Duodenal mucosa (tissue), 2 donors: ENCODE results near the gene RAB21.

ENCODE experiments used
- H3K27ac ChIP-seq: one replicate; pipeline ENCODE4 v1.7.0; 2013; ENCODE audit warnings: low read depth, low read length
- H3K27me3 ChIP-seq, 2 donors: one replicate each; pipeline ENCODE4 v1.7.0; 2013; ENCODE audit warnings: low read length in 2 of 2, control low read depth in 1 of 2; ENCODE audit not compliant: insufficient read depth in 2 of 2, control insufficient read depth in 1 of 2
- H3K36me3 ChIP-seq, 2 donors: one replicate each; pipeline ENCODE4 v1.7.0; 2013; ENCODE audit warnings: low read length in 2 of 2, control low read depth in 1 of 2; ENCODE audit not compliant: insufficient read depth in 2 of 2, control insufficient read depth in 1 of 2
- H3K4me1 ChIP-seq, 2 donors: one replicate each; pipeline ENCODE4 v1.7.0; 2013; ENCODE audit warnings: low read length in 2 of 2, control low read depth in 1 of 2; ENCODE audit not compliant: insufficient read depth in 2 of 2, control insufficient read depth in 1 of 2
- H3K4me3 ChIP-seq, 2 donors: one replicate each; pipeline ENCODE4 v1.7.0; 2013; ENCODE audit warnings: low read length in 2 of 2, low read depth in 1 of 2
- H3K9ac ChIP-seq, 2 donors: one replicate each; pipeline ENCODE4 v1.7.0; 2013; ENCODE audit warnings: low read length in 2 of 2, low read depth in 1 of 2
- H3K9me3 ChIP-seq, 2 donors: one replicate each; pipeline ENCODE4 v1.7.0; 2013; ENCODE audit warnings: low read length in 2 of 2, control low read depth in 1 of 2; ENCODE audit not compliant: control insufficient read depth in 1 of 2

The RAB21 gene

DNA sequence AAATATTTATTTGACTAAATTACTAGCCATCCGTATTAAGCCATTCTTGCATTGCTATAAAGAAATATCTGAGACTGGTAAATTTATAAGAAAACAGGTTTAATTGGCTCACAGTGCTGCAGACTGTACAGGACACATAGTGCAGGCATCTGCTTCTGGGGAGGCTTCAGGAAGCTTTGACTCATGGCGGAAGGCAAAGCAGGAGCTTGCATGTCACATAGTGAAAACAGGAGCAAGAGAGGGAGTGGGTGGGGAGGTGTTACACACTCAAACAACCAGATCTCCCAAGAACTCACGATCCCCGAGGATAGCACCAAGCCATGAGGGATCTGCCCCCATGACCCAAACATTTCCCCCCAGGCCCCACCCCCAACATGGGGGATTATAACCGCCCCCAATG is 26.7 kb upstream of the RAB21 start:
- Histone ChIP-seq H3K9me3 (no peaks in the 10 kb centered on the region), H3K27ac (no peak overlapping the region), H3K36me3 (no peaks in the 10 kb centered on the region), H3K27me3 (no peaks in the 10 kb centered on the region), H3K9ac (no peak overlapping the region), H3K4me1 (no peaks in the 10 kb centered on the region), H3K4me3 (no peak overlapping the region)

DNA sequence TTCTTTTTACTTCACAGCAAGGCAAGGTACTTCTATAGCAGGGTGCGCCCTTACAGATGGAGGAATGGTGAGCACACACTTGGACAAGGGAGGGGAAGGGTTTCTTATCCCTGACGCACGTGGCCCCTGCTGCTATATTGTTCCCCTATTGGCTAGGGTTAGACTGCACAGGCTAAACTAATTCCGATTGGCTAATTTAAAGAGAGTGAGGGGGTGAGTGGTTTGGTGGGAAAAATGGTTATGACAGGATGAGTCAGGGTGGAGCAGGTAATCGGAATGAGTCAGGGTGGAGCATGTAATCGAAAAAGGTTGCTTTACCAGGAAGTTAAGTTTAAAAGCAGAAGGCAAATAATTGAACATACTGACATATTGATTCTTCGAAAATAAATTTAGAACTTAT is 23.7 kb upstream of the RAB21 start:
- H3K9ac ChIP-seq: no peak overlapping the region
- H3K27me3 ChIP-seq: no peaks in the 10 kb centered on the region
- H3K4me1 ChIP-seq: no peaks in the 10 kb centered on the region
- H3K4me3 ChIP-seq: no peak overlapping the region
- H3K36me3 ChIP-seq: no peaks in the 10 kb centered on the region
- H3K27ac ChIP-seq: no peak overlapping the region
- no peaks in the 10 kb centered on the region for H3K9me3 ChIP-seq

DNA sequence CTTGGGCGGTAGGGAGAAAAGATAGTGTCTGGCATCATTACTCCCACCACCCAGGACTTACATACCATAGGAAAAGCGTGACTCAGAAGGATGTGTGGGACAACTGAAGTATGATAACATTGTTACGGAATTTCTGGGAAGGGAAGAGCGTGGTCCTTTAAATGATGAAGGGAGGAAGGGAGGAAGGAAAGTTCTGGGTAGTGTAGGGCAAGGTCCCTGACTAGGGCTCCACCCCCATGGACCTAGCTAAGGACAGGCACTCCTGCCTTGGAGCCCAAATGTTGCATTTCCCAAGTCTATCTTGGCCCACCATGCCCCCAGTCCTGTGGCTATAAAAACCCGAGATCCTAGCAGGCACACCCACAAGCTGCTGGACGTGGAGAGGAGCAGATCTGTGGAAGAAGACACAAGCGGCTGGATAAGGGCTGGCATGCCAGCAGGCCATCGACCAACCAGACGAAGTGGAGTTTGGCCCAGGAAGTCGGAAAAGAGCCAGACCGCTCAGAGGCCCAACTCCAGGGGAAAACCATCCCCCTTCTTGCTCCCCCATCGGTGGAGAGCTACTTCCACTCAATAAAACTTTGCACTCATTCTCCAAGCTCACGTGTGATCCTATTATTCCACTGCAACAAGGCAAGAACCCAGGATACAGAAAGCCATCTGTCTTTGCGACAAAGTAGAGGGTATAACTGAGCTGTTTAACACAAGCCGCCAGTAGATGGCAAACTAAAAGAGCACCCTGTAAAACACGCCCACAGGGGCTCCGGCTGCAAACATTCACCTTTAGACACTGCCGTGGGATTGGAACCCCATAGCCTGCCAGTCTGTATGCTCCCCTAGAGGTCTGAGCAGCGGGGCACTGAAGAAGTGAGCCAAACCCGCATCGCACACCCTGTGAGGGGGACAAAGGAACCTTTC is 23.0 kb upstream of the RAB21 start:
- H3K4me3 ChIP-seq: no peak overlapping the region
- H3K36me3 ChIP-seq: no peaks in the 10 kb centered on the region
- no peak overlapping the region for H3K27ac ChIP-seq
- H3K4me1 ChIP-seq: no peaks in the 10 kb centered on the region
- no peak overlapping the region for H3K9ac ChIP-seq
- H3K27me3 ChIP-seq: no peaks in the 10 kb centered on the region
- no peaks in the 10 kb centered on the region for H3K9me3 ChIP-seq

DNA sequence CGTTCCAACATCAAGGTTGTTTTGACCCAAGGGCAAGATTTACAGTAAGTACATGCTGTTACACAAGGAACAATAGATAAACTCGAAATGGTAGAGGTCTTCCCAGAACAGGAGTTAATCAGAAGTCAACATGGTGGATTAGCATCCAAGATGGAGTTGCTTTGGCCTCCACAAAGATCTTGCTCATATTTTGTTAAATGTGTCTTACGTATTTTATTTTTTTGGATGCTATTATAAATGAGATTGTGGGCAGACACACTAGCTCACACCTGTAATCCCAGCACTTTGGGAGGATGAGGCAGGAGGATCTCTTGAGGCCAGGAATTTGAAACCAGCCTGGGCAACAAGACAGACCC is 22.3 kb upstream of the RAB21 start:
- no peaks in the 10 kb centered on the region for H3K4me1 ChIP-seq
- no peak overlapping the region for H3K9ac ChIP-seq
- H3K36me3 ChIP-seq: no peaks in the 10 kb centered on the region
- H3K27ac ChIP-seq: no peak overlapping the region
- H3K27me3 ChIP-seq: no peaks in the 10 kb centered on the region
- no peaks in the 10 kb centered on the region for H3K9me3 ChIP-seq
- H3K4me3 ChIP-seq: no peak overlapping the region

- no peak overlapping the region for H3K4me3 ChIP-seq
- no peak overlapping the region for H3K9ac ChIP-seq
- no peaks in the 10 kb centered on the region for H3K4me1 ChIP-seq
- H3K36me3 ChIP-seq: no peaks in the 10 kb centered on the region
- H3K9me3 ChIP-seq: no peaks in the 10 kb centered on the region
- H3K27me3 ChIP-seq: no peaks in the 10 kb centered on the region
- H3K27ac ChIP-seq: no peak overlapping the region
These were observed 17.5 kb upstream of the RAB21 start for GRCh38 chr12:71737197-71737596.

DNA sequence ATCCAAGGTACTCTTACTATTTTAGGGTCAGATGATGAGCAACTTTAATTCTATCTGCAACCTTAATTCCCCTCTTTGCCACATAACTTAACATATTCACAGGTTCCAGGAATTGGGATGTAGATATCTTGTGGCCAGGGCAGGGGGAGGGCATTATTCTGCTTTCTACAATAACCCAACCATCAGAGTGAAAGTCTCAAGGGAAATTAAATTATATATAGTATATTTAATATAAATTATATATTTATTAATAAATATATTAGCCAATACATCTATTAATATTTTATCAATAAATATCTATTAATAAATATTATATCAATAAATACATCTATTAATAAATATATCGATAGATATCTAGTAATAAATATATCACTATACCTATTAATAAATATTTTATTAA is 11.7 kb upstream of the RAB21 start:
- Histone ChIP-seq H3K4me3 (no peak overlapping the region), H3K36me3 (no peaks in the 10 kb centered on the region)

DNA sequence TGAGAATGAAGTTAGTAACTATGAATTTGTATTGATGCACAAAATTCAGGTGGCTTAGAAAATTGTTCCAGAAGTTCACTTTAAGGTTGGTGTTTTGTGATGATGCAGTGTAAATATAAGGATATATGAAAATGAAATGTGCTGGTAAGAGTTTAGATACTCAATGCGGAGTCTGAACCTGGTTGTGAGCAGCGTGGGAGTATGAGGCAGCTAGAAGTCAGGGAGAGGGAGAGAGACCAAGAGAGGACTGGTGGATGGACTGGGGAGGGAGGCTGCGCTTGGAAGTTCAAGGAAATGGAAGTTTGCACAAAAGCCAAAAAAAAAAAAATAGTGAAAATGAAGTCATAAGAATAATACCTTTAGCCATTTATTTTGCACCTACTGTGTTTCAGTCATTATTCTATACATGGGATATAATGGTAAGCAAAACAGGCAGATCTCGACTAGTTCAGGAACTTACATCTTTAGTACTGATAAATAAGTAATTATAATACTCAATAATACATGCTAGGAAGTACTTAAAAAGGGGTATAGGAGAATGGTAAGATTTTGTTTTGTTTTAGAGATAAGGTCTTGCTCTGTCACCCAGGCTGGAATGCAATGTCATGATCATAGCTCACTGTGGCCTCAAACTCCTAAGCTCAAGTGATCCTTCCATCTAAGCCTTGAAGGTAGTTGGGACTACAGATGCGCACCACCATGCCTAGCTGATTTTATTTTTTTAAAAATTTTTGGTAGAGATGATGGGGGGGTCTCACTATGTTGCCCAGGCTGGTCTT is 10.0 kb upstream of the RAB21 start:
- Histone ChIP-seq H3K9ac (no peak overlapping the region), H3K27ac (no peak overlapping the region), H3K27me3 (no peaks in the 10 kb centered on the region), H3K4me3 (no peak overlapping the region), H3K9me3 (no peaks in the 10 kb centered on the region), H3K36me3 (no peaks in the 10 kb centered on the region), H3K4me1 (no peaks in the 10 kb centered on the region)

More for the DNA sequence above, 11.7 kb upstream of the RAB21 start:
- no peak overlapping the region for H3K27ac ChIP-seq
- H3K9me3 ChIP-seq: no peaks in the 10 kb centered on the region
- H3K9ac ChIP-seq: no peak overlapping the region
- no peaks in the 10 kb centered on the region for H3K4me1 ChIP-seq
- no peaks in the 10 kb centered on the region for H3K27me3 ChIP-seq

GRCh38 chr12:71746974-71747611 is 7.6 kb upstream of the RAB21 start:
- Histone ChIP-seq H3K4me3 (no peak overlapping the region), H3K36me3 (no peaks in the 10 kb centered on the region), H3K27ac (no peak overlapping the region), H3K4me1 (no peaks in the 10 kb centered on the region), H3K9ac (no peak overlapping the region), H3K27me3 (peaks cover 0 to 4% of the 10 kb centered on the region in 2 donors), H3K9me3 (no peaks in the 10 kb centered on the region)

- no peaks in the 10 kb centered on the region for H3K9me3 ChIP-seq
- H3K36me3 ChIP-seq: no peaks in the 10 kb centered on the region
- H3K27ac ChIP-seq: no peak overlapping the region
- H3K9ac ChIP-seq: no peak overlapping the region
- H3K4me3 ChIP-seq: no peak overlapping the region
- peaks cover 0 to 4% of the 10 kb centered on the region in 2 donors for H3K27me3 ChIP-seq
- no peaks in the 10 kb centered on the region for H3K4me1 ChIP-seq
These were observed 6.4 kb upstream of the RAB21 start for GRCh38 chr12:71748081-71748850.
